Astrocyte (in vitro differentiated cells and primary cell): ENCODE measurements around the gene FAM107B. TPM values are rescaled to one million over a fixed set of nuclear protein-coding genes. Genes with fewer than 3 reads are reported as not detected.

Experiments used
- DNase-seq: peaks from one replicate; pipeline ENCODE4 v3.0.0-alpha.2; 2010; ENCODE audit warnings: low read depth
- FAIRE-seq: peaks from 2 replicates; lab custom pipeline; 2011; peaks lifted over from hg19 to GRCh38; lab: Jason Lieb, UNC
- H2AFZ ChIP-seq: 2 replicates; pipeline ENCODE4 v1.6.0; 2012; ENCODE audit warnings: low read depth, low read length, inconsistent platforms
- H3K27ac ChIP-seq: 2 replicates; pipeline ENCODE4 v1.5.1; 2011; ENCODE audit warnings: low read depth, low read length, inconsistent platforms
- H3K27me3 ChIP-seq: 2 replicates; pipeline ENCODE4 v1.6.0; 2011; ENCODE audit warnings: low read length, inconsistent platforms; ENCODE audit not compliant: insufficient read depth
- H3K36me3 ChIP-seq: 2 replicates; pipeline ENCODE4 v1.5.1; 2011; ENCODE audit warnings: low read length, inconsistent platforms; ENCODE audit not compliant: insufficient read depth
- H3K4me1 ChIP-seq: 2 replicates; pipeline ENCODE4 v1.5.1; 2011; ENCODE audit warnings: low read length, inconsistent platforms; ENCODE audit not compliant: insufficient read depth
- H3K4me2 ChIP-seq: 2 replicates; pipeline ENCODE4 v1.6.0; 2012; ENCODE audit warnings: low read length, inconsistent platforms
- H3K4me3 ChIP-seq: 2 replicates; pipeline ENCODE4 v1.5.1; 2011; ENCODE audit warnings: low read depth, mild to moderate bottlenecking, low read length, inconsistent platforms; ENCODE audit not compliant: insufficient read depth
- H3K79me2 ChIP-seq: 2 replicates; pipeline ENCODE4 v1.6.0; 2012; ENCODE audit warnings: mild to moderate bottlenecking, low read length, inconsistent platforms; ENCODE audit not compliant: insufficient read depth
- H3K9ac ChIP-seq: 2 replicates; pipeline ENCODE4 v1.6.0; 2012; ENCODE audit warnings: mild to moderate bottlenecking, low read length, inconsistent platforms
- H3K9me3 ChIP-seq: 2 replicates; pipeline ENCODE4 v1.5.1; 2012; ENCODE audit warnings: low read depth, mild to moderate bottlenecking, low read length, inconsistent platforms; ENCODE audit not compliant: insufficient read depth
- H4K20me1 ChIP-seq: 2 replicates; pipeline ENCODE4 v1.6.0; 2012; ENCODE audit warnings: low read length, inconsistent platforms; ENCODE audit not compliant: insufficient read depth
- H3K27ac Mint-ChIP-seq: one replicate; pipeline ENCODE4 v1.8.0; 2021; ENCODE audit warnings: mild to moderate bottlenecking, mixed read lengths; ENCODE audit not compliant: unreplicated experiment
- H3K27me3 Mint-ChIP-seq: one replicate; pipeline ENCODE4 v1.8.0; 2021; ENCODE audit warnings: low read depth, mixed read lengths; ENCODE audit not compliant: unreplicated experiment
- H3K36me3 Mint-ChIP-seq: one replicate; pipeline ENCODE4 v1.8.0; 2021; ENCODE audit warnings: low read depth, mixed read lengths; ENCODE audit not compliant: unreplicated experiment
- H3K4me1 Mint-ChIP-seq: one replicate; pipeline ENCODE4 v1.8.0; 2021; ENCODE audit warnings: low read depth, mixed read lengths; ENCODE audit not compliant: unreplicated experiment
- H3K4me3 Mint-ChIP-seq: one replicate; pipeline ENCODE4 v1.8.0; 2021; ENCODE audit warnings: mild to moderate bottlenecking, moderate library complexity, mixed read lengths; ENCODE audit not compliant: unreplicated experiment
- H3K9me3 Mint-ChIP-seq: one replicate; pipeline ENCODE4 v1.8.0; 2021; ENCODE audit warnings: mild to moderate bottlenecking, mixed read lengths; ENCODE audit not compliant: unreplicated experiment
- EZH2 ChIP-seq: IDR thresholded peaks from 2 replicates; pipeline ENCODE4 v1.6.1; 2012; ENCODE audit warnings: mild to moderate bottlenecking, low read length, inconsistent platforms; ENCODE audit not compliant: insufficient read depth
- total RNA-seq: library from RNA; stranded (reverse); gene quantifications from 2 replicates; pipeline ENCODE4 v1.2.1, GENCODE V29; 2021
- TF ChIP-seq, protein P1 (sequence below): IDR thresholded peaks from 2 replicates; pipeline ENCODE4 v1.5.1; 2011; ENCODE audit warnings: low read depth, mild to moderate bottlenecking, inconsistent platforms, low read length, moderate library complexity; ENCODE audit not compliant: insufficient read depth

The FAM107B gene
- total RNA-seq, 1 donor from 2014 or later: 36.0 TPM

DNA sequence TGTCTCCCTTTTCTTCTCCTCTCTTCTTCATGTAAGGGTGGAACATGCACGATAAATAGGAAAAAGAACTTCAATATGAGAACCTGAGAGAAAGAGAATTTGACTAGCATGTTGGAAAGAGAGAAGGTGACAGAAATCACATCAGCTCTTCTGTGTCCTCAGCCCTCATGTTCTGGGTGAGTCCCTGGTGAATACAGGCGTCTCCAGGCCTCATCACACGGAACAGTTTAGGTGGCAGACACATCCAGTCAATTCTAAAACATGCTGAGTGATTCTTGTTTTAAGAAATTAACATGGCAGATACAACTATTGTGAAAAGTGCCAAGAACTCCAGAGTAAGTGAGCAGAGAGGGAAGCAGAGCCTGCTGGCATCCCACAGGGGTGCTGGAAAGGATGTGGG is 96.1 kb downstream of the FAM107B start:
- H3K9ac ChIP-seq: no peak overlapping the region
- H3K27me3 Mint-ChIP-seq: peaks cover 11% of the 10 kb centered on the region
- no peak overlapping the region for H3K4me3 Mint-ChIP-seq
- no peaks in the 10 kb centered on the region for H3K79me2 ChIP-seq
- H3K4me3 ChIP-seq: no peak overlapping the region
- H2AFZ ChIP-seq: no peak overlapping the region
- H3K27ac ChIP-seq: no peak overlapping the region
- H3K36me3 ChIP-seq: no peaks in the 10 kb centered on the region
- TF ChIP-seq, protein P1, sequence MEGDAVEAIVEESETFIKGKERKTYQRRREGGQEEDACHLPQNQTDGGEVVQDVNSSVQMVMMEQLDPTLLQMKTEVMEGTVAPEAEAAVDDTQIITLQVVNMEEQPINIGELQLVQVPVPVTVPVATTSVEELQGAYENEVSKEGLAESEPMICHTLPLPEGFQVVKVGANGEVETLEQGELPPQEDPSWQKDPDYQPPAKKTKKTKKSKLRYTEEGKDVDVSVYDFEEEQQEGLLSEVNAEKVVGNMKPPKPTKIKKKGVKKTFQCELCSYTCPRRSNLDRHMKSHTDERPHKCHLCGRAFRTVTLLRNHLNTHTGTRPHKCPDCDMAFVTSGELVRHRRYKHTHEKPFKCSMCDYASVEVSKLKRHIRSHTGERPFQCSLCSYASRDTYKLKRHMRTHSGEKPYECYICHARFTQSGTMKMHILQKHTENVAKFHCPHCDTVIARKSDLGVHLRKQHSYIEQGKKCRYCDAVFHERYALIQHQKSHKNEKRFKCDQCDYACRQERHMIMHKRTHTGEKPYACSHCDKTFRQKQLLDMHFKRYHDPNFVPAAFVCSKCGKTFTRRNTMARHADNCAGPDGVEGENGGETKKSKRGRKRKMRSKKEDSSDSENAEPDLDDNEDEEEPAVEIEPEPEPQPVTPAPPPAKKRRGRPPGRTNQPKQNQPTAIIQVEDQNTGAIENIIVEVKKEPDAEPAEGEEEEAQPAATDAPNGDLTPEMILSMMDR: no peak
- TF ChIP-seq EZH2: no peak
- no peak overlapping the region for H3K4me2 ChIP-seq
- peaks cover 7% of the 10 kb centered on the region for H3K4me1 Mint-ChIP-seq
- H4K20me1 ChIP-seq: no peaks in the 10 kb centered on the region
- FAIRE-seq (no peak), DNase-seq (no peak)
- no peak overlapping the region for H3K27ac Mint-ChIP-seq
- H3K4me1 ChIP-seq: peaks cover 7% of the 10 kb centered on the region
- no peaks in the 10 kb centered on the region for H3K36me3 Mint-ChIP-seq
- no peaks in the 10 kb centered on the region for H3K9me3 ChIP-seq
- no peaks in the 10 kb centered on the region for H3K27me3 ChIP-seq
- peaks cover 4% of the 10 kb centered on the region for H3K9me3 Mint-ChIP-seq

DNA sequence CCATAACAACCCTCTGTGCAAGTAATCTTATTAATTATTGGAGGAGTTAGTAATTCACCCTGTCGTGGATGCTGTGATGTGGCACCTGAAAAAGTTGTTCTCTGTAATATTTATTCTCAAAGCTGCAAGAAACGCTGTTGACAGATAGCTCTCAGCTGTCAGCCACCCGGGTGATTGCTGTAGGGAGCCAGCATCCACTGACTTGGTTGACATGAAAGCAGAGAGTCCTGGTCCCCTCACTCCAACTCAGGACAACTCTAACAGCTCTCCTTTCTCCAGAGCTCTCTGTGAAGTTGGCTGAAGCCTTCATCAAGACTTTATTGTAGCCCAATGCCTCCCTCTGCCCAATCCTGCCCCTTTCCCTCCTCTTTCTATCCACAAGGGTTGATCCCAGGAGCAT is 98.0 kb downstream of the FAM107B start:
- Histone ChIP-seq H3K36me3 (no peaks in the 10 kb centered on the region), H3K27me3 (no peaks in the 10 kb centered on the region), H2AFZ (no peak overlapping the region), H3K4me1 (peaks cover 6% of the 10 kb centered on the region), H3K4me3 (no peak overlapping the region), H4K20me1 (no peaks in the 10 kb centered on the region), H3K27ac (no peak overlapping the region), H3K9ac (no peak overlapping the region), H3K4me2 (no peak overlapping the region), H3K79me2 (no peaks in the 10 kb centered on the region), H3K9me3 (no peaks in the 10 kb centered on the region)
- no peak overlapping the region for H3K4me3 Mint-ChIP-seq
- no peaks in the 10 kb centered on the region for H3K36me3 Mint-ChIP-seq
- H3K27ac Mint-ChIP-seq: no peak overlapping the region
- peaks cover 4% of the 10 kb centered on the region for H3K9me3 Mint-ChIP-seq
- H3K27me3 Mint-ChIP-seq: peaks cover 11% of the 10 kb centered on the region
- TF ChIP-seq, protein P1: no peak
- TF ChIP-seq EZH2: no peak
- peaks cover 12% of the 10 kb centered on the region for H3K4me1 Mint-ChIP-seq
- FAIRE-seq (no peak), DNase-seq (no peak)

DNA sequence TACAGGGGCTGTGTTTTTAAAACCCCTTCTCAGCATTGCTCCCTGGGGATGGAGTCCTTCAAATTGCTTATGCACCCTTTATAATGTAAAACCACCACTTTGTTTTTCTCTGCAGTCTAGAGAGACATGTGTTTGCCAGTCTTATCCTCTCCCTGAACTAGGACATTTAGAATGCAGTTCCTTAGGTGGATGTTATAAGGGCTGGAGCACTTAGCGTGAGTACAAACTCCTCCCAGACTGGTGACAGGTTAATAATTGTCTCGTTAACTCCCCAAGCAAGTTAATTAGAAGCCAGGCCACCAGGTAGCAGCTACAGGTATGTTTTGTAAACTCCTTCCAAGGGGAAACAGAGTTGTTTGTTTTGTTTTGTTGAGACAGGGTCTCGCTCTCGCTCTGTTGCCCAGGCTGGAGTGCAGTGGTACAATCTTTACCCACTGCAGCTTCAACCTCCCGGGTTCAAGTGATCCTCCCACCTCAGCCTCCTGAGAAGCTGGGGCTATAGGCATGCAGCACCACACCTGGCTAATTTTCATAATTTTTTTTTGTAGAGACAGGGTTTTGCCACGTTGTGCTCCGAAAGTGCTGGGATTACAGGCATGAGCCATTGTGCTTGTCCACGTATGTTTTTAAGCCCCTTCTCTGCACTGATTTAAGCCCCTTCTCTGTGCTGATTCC is 100.2 kb downstream of the FAM107B start:
- H3K27ac Mint-ChIP-seq: no peak overlapping the region
- Histone ChIP-seq H2AFZ (no peak overlapping the region), H3K27me3 (no peaks in the 10 kb centered on the region), H3K79me2 (no peaks in the 10 kb centered on the region), H3K4me1 (peaks cover 7% of the 10 kb centered on the region), H3K4me2 (no peak overlapping the region), H4K20me1 (no peaks in the 10 kb centered on the region), H3K36me3 (no peaks in the 10 kb centered on the region), H3K9ac (no peak overlapping the region), H3K27ac (no peak overlapping the region), H3K4me3 (no peak overlapping the region), H3K9me3 (no peaks in the 10 kb centered on the region)
- peaks cover 11% of the 10 kb centered on the region for H3K4me1 Mint-ChIP-seq
- H3K4me3 Mint-ChIP-seq: no peak overlapping the region
- TF ChIP-seq, protein P1: no peak
- no peak for TF ChIP-seq EZH2
- H3K27me3 Mint-ChIP-seq: peaks cover 11% of the 10 kb centered on the region
- H3K36me3 Mint-ChIP-seq: no peaks in the 10 kb centered on the region
- DNase-seq (no peak), FAIRE-seq (no peak)
- H3K9me3 Mint-ChIP-seq: peaks cover under 1% of the 10 kb centered on the region
